Measurements from ENCODE around the gene KL.
A peak's percentile ranks its signal among the peaks of the same experiment; 100 is the strongest.

The KL gene

GRCh38 chr13:33034882-33035520 lies 18.8 kb downstream of the KL start:
- DNase-seq (ENCODE audit: extremely low read depth, low read depth): no peak
- no peak for TF ChIP-seq CTCF (IDR thresholded peaks at IDR 0.05; ENCODE audit: low read depth, low read length)

- no peak for DNase-seq (ENCODE audit: extremely low read depth, low read depth)
- TF ChIP-seq CTCF (IDR thresholded peaks at IDR 0.05; ENCODE audit: low read depth, low read length): no peak
These were observed 21.4 kb downstream of the KL start for GRCh38 chr13:33037673-33038072.

GRCh38 chr13:33040090-33040489 lies 23.9 kb downstream of the KL start:
- DNase-seq (ENCODE audit: extremely low read depth, low read depth): no peak
- no peak for TF ChIP-seq CTCF (IDR thresholded peaks at IDR 0.05; ENCODE audit: low read depth, low read length)

GRCh38 chr13:33045851-33046592 lies 29.8 kb downstream of the KL start:
- TF ChIP-seq CTCF (IDR thresholded peaks at IDR 0.05; ENCODE audit: low read depth, low read length): no peak
- no peak for DNase-seq (ENCODE audit: extremely low read depth, low read depth)

GRCh38 chr13:33050161-33050560 lies 33.9 kb downstream of the KL start:
- no peak for TF ChIP-seq CTCF (IDR thresholded peaks at IDR 0.05; ENCODE audit: low read depth, low read length)
- no peak for DNase-seq (ENCODE audit: extremely low read depth, low read depth)

- no peak for TF ChIP-seq CTCF (IDR thresholded peaks at IDR 0.05; ENCODE audit: low read depth, low read length)
- DNase-seq (ENCODE audit: extremely low read depth, low read depth): no peak
These were observed 35.4 kb downstream of the KL start for GRCh38 chr13:33051632-33052031.

- no peak for TF ChIP-seq CTCF (IDR thresholded peaks at IDR 0.05; ENCODE audit: low read depth, low read length)
- peak; percentile 18 for DNase-seq (ENCODE audit: extremely low read depth, low read depth)
These were observed 36.5 kb downstream of the KL start for GRCh38 chr13:33052506-33053280.

All from AG09319 (cell line).